H9 (cell line): Measurements from ENCODE around the gene FHIT. TPM values are rescaled to one million over a fixed set of nuclear protein-coding genes. Genes with fewer than 3 reads are reported as not detected.
A peak's percentile ranks its signal among the peaks of the same experiment; 100 is the strongest.

ENCODE experiments used
- DNase-seq: peaks from one replicate; pipeline ENCODE4 v3.0.0-alpha.2; 2017
- H2AFZ ChIP-seq: one replicate; pipeline ENCODE4 v1.6.1; 2013; ENCODE audit warnings: mild to moderate bottlenecking, low read length, control low read depth, moderate library complexity
- H2AK5ac ChIP-seq: 2 replicates; pipeline ENCODE4 v1.6.1; 2013; ENCODE audit warnings: low read length, control low read depth, mixed read lengths; ENCODE audit not compliant: insufficient read length
- H2BK120ac ChIP-seq: one replicate; pipeline ENCODE4 v1.6.1; 2013; ENCODE audit warnings: low read depth, mild to moderate bottlenecking, low read length, control low read depth, inconsistent platforms; ENCODE audit not compliant: poor library complexity, severe bottlenecking
- H2BK12ac ChIP-seq: 2 replicates; pipeline ENCODE4 v1.6.1; 2013; ENCODE audit warnings: low read length, control low read depth, mixed read lengths, low read depth; ENCODE audit not compliant: insufficient read length
- H2BK15ac ChIP-seq: 2 replicates; pipeline ENCODE4 v1.6.1; 2013; ENCODE audit warnings: low read depth, low read length, control low read depth
- H2BK20ac ChIP-seq: one replicate; pipeline ENCODE4 v1.6.1; 2013; ENCODE audit warnings: low read depth, mild to moderate bottlenecking, low read length, control low read depth, inconsistent platforms; ENCODE audit not compliant: poor library complexity, severe bottlenecking
- H2BK5ac ChIP-seq: 2 replicates; pipeline ENCODE4 v1.6.1; 2013; ENCODE audit warnings: low read length, control low read depth, mixed read lengths; ENCODE audit not compliant: insufficient read length
- H3K14ac ChIP-seq: 2 replicates; pipeline ENCODE4 v1.6.1; 2013; ENCODE audit warnings: low read length, control low read depth; ENCODE audit not compliant: insufficient read depth
- H3K18ac ChIP-seq: 2 replicates; pipeline ENCODE4 v1.6.1; 2013; ENCODE audit warnings: low read depth, mild to moderate bottlenecking, mixed read lengths, low read length, control low read depth; ENCODE audit not compliant: insufficient read length
- H3K23ac ChIP-seq: 2 replicates; pipeline ENCODE4 v1.6.1; 2013; ENCODE audit warnings: low read length, control low read depth, mixed read lengths, low read depth; ENCODE audit not compliant: insufficient read length
- H3K23me2 ChIP-seq: 2 replicates; pipeline ENCODE4 v1.6.1; 2013; ENCODE audit warnings: low read depth, mild to moderate bottlenecking, mixed read lengths, low read length, control low read depth; ENCODE audit not compliant: insufficient read length, poor library complexity, severe bottlenecking
- H3K27ac ChIP-seq: 2 replicates; pipeline ENCODE4 v1.5.1; 2013; ENCODE audit warnings: low read length, control low read depth, mixed read lengths, low read depth; ENCODE audit not compliant: insufficient read length
- H3K27me3 ChIP-seq: 2 replicates; pipeline ENCODE4 v1.6.1; 2013; ENCODE audit warnings: low read length, control low read depth, inconsistent platforms; ENCODE audit not compliant: insufficient read depth
- H3K4ac ChIP-seq: 2 replicates; pipeline ENCODE4 v1.6.1; 2013; ENCODE audit warnings: low read depth, mild to moderate bottlenecking, control low read depth, inconsistent platforms, low read length, moderate library complexity
- H3K4me1 ChIP-seq: 2 replicates; pipeline ENCODE4 v1.6.1; 2013; ENCODE audit warnings: low read length, control low read depth, inconsistent platforms; ENCODE audit not compliant: insufficient read depth
- H3K4me2 ChIP-seq: 2 replicates; pipeline ENCODE4 v1.6.1; 2013; ENCODE audit warnings: low read length, control low read depth, mixed read lengths; ENCODE audit not compliant: insufficient read length, insufficient read depth
- H3K56ac ChIP-seq: 2 replicates; pipeline ENCODE4 v1.6.1; 2013; ENCODE audit warnings: low read depth, mild to moderate bottlenecking, mixed read lengths, low read length, control low read depth; ENCODE audit not compliant: insufficient read length
- H3K79me1 ChIP-seq: 2 replicates; pipeline ENCODE4 v1.6.1; 2013; ENCODE audit warnings: low read depth, mild to moderate bottlenecking, moderate library complexity, low read length, control low read depth, inconsistent platforms; ENCODE audit not compliant: insufficient read depth, poor library complexity, severe bottlenecking
- H3K79me2 ChIP-seq: 2 replicates; pipeline ENCODE4 v1.6.1; 2013; ENCODE audit warnings: low read length, control low read depth, inconsistent platforms; ENCODE audit not compliant: insufficient read depth
- H3K9ac ChIP-seq: 2 replicates; pipeline ENCODE4 v1.6.1; 2013; ENCODE audit warnings: low read length, control low read depth, mixed read lengths; ENCODE audit not compliant: insufficient read length; ENCODE audit errors: extremely low read depth
- H3K9me3 ChIP-seq: one replicate; pipeline ENCODE4 v1.6.1; 2013; ENCODE audit warnings: low read depth, low read length, inconsistent platforms; ENCODE audit not compliant: control insufficient read depth
- H3T11ph ChIP-seq: one replicate; pipeline ENCODE4 v1.6.1; 2013; ENCODE audit warnings: mild to moderate bottlenecking, low read length, control low read depth, inconsistent platforms
- H4K20me1 ChIP-seq: one replicate; pipeline ENCODE4 v1.6.1; 2013; ENCODE audit not compliant: control insufficient read depth, insufficient read length, insufficient read depth
- H4K5ac ChIP-seq: 2 replicates; pipeline ENCODE4 v1.6.1; 2013; ENCODE audit warnings: low read depth, mild to moderate bottlenecking, mixed read lengths, low read length, control low read depth; ENCODE audit not compliant: insufficient read length
- H4K8ac ChIP-seq: replicated peaks from 2 replicates; pipeline ENCODE4 v1.6.1; 2013; ENCODE audit warnings: low read length, control low read depth, mixed read lengths, low read depth; ENCODE audit not compliant: insufficient read length
- H4K91ac ChIP-seq: 2 replicates; pipeline ENCODE4 v1.6.1; 2013; ENCODE audit warnings: low read depth, mild to moderate bottlenecking, moderate library complexity, mixed read lengths, low read length, control low read depth; ENCODE audit not compliant: insufficient read length
- H3K27ac Mint-ChIP-seq, 3 experiments: 2 replicates in 2 of 3; 3 replicates in 1 of 3; pipeline ENCODE4 v1.8.0; 2020 to 2021; ENCODE audit warnings: mixed read lengths in 3 of 3, mild to moderate bottlenecking in 1 of 3, moderate library complexity in 1 of 3
- H3K27me3 Mint-ChIP-seq: 2 replicates; pipeline ENCODE4 v1.8.0; 2021; ENCODE audit warnings: low read depth, mild to moderate bottlenecking, moderate library complexity, mixed read lengths
- H3K36me3 Mint-ChIP-seq, 3 experiments: 2 replicates in 2 of 3; 3 replicates in 1 of 3; pipeline ENCODE4 v1.8.0; 2020 to 2021; ENCODE audit warnings: low read depth in 3 of 3, mixed read lengths in 3 of 3; ENCODE audit not compliant: insufficient read depth in 1 of 3
- H3K4me1 Mint-ChIP-seq, 2 experiments: 2 replicates each; pipeline ENCODE4 v1.8.0; 2020; ENCODE audit warnings: mixed read lengths in 2 of 2
- H3K4me3 Mint-ChIP-seq, 2 experiments: 2 replicates in 1 of 2; 3 replicates in 1 of 2; pipeline ENCODE4 v1.8.0; 2020 to 2021; ENCODE audit warnings: mild to moderate bottlenecking in 2 of 2, mixed read lengths in 2 of 2, moderate library complexity in 1 of 2
- H3K9me3 Mint-ChIP-seq, 2 experiments: 2 replicates in 1 of 2; 3 replicates in 1 of 2; pipeline ENCODE4 v1.8.0; 2020; ENCODE audit warnings: mild to moderate bottlenecking in 2 of 2, mixed read lengths in 2 of 2, moderate library complexity in 1 of 2
- CTCF ChIP-seq: fragments of 200-600 bp; sonication (generic); conservative IDR thresholded peaks from 3 replicates; pipeline ENCODE4 v1.8.0; 2021; ENCODE audit warnings: antibody characterized with exemption, mild to moderate bottlenecking
- WGBS: extraction: QIAGEN DNeasy Blood & Tissue Kit; methylation state at CpG from one replicate; pipeline ENCODE4 v1.1.7; 2013; ENCODE audit warnings: missing lambda C conversion rate, low lambda C conversion rate, mixed read lengths; ENCODE audit not compliant: insufficient read length; ENCODE audit errors: extremely low coverage; 5-methylcytosine and 5-hydroxymethylcytosine counted together
- total RNA-seq: library from RNA; stranded (reverse); gene quantifications from 2 replicates; pipeline ENCODE4 v1.2.1, GENCODE V29; 2021

The FHIT gene
- total RNA-seq, 1 experiment from 2014 or later = 3.0 TPM

- no peak for DNase-seq
- H3K27ac Mint-ChIP-seq = peak overlapping the region in 1 of 3 experiments; percentile 5; a peak in 2 of 7 replicates
- no peak overlapping the region for H4K5ac ChIP-seq
- no peak overlapping the region for H3K23ac ChIP-seq
- no peak overlapping the region for H3K27ac ChIP-seq
- H3K4me1 Mint-ChIP-seq = peaks cover 30 to 32% of the 10 kb centered on the region in 2 experiments
- H3K23me2 ChIP-seq = no peaks in the 10 kb centered on the region
- no peak overlapping the region for H3K4me3 Mint-ChIP-seq
- no peak overlapping the region for H3K4me2 ChIP-seq
- no peak overlapping the region for H3K18ac ChIP-seq
- no peak overlapping the region for H2BK12ac ChIP-seq
- no peak overlapping the region for H2BK15ac ChIP-seq
- TF ChIP-seq CTCF = no peak
- H3K4ac ChIP-seq = no peak overlapping the region
- no peaks in the 10 kb centered on the region for H3K79me1 ChIP-seq
- H3K9me3 Mint-ChIP-seq = peaks cover 3 to 10% of the 10 kb centered on the region in 2 experiments; a peak in 4 of 5 replicates
- H3K27me3 Mint-ChIP-seq = no peaks in the 10 kb centered on the region
- no peak overlapping the region for H2BK5ac ChIP-seq
- WGBS = no CpG with 5 or more reads among the region's 7 CpGs
- peaks cover 6% of the 10 kb centered on the region; the same call in 1 of the 2 replicates for H3K4me1 ChIP-seq
- H4K20me1 ChIP-seq = no peaks in the 10 kb centered on the region
- H3K56ac ChIP-seq = no peak overlapping the region
- no peak overlapping the region for H3T11ph ChIP-seq
- H3K14ac ChIP-seq = no peak overlapping the region
- H4K91ac ChIP-seq = no peak overlapping the region
- no peak overlapping the region for H2AFZ ChIP-seq
- no peak overlapping the region for H4K8ac ChIP-seq
- no peaks in the 10 kb centered on the region for H3K27me3 ChIP-seq
- no peak overlapping the region for H2AK5ac ChIP-seq
- peak overlapping the region; percentile 14 for H2BK120ac ChIP-seq
- no peak overlapping the region for H3K9ac ChIP-seq
- H3K79me2 ChIP-seq = no peaks in the 10 kb centered on the region
- no peak overlapping the region for H2BK20ac ChIP-seq
- H3K36me3 Mint-ChIP-seq = peaks cover 11 to 14% (median 12%) of the 10 kb centered on the region in 3 experiments; a peak in 6 of 7 replicates
- H3K9me3 ChIP-seq = no peaks in the 10 kb centered on the region
Measured at GRCh38 chr3:60756241-60757030, 494.8 kb downstream of the FHIT start.
